Esophagus (tissue), 2 donors: ENCODE data around the gene CYP2C9. TPM values are rescaled to one million over a fixed set of nuclear protein-coding genes. Genes with fewer than 3 reads are reported as not detected.
"Not testable (repeated sequence)": the region's sequence is repeated elsewhere in the genome, so short reads cannot be mapped to it uniquely, and the experiment has no call there.

Experiments used
- H3K27ac ChIP-seq, 2 donors: one replicate each; pipeline ENCODE4 v1.5.1; 2013; ENCODE audit warnings: low read depth in 2 of 2, mild to moderate bottlenecking in 2 of 2, inconsistent platforms in 1 of 2, low read length in 1 of 2, moderate library complexity in 1 of 2
- H3K27me3 ChIP-seq, 2 donors: one replicate each; pipeline ENCODE4 v1.6.1; 2013; ENCODE audit warnings: low read length in 2 of 2, control low read depth in 1 of 2, mild to moderate bottlenecking in 1 of 2; ENCODE audit not compliant: insufficient read depth in 2 of 2, control insufficient read depth in 1 of 2
- H3K36me3 ChIP-seq, 2 donors: one replicate each; pipeline ENCODE4 v1.6.1; 2013; ENCODE audit warnings: low read length in 1 of 2; ENCODE audit not compliant: control insufficient read depth in 2 of 2, insufficient read depth in 2 of 2
- H3K4me1 ChIP-seq, 2 donors: one replicate each; pipeline ENCODE4 v1.6.1; 2013; ENCODE audit warnings: low read length in 1 of 2; ENCODE audit not compliant: control insufficient read depth in 2 of 2, insufficient read depth in 2 of 2
- H3K4me3 ChIP-seq, 2 donors: one replicate each; pipeline ENCODE4 v1.5.1; 2013; ENCODE audit warnings: low read length in 2 of 2, mild to moderate bottlenecking in 2 of 2, low read depth in 1 of 2, moderate library complexity in 1 of 2
- H3K9me3 ChIP-seq, 2 donors: one replicate each; pipeline ENCODE4 v1.6.1; 2013; ENCODE audit warnings: mild to moderate bottlenecking in 2 of 2, low read depth in 1 of 2, low read length in 1 of 2, moderate library complexity in 1 of 2; ENCODE audit not compliant: control insufficient read depth in 2 of 2, insufficient read depth in 1 of 2
- WGBS, 2 donors: extraction: QIAGEN DNeasy Blood & Tissue Kit; methylation state at CpG; one replicate each; pipeline ENCODE4 v1.1.7; 2013; 5-methylcytosine and 5-hydroxymethylcytosine counted together
- polyA plus RNA-seq, 2 donors: library from polyadenylated mRNA; stranded (reverse); fragments of 200-250 nt; gene quantifications; one replicate each; pipeline ENCODE4 v1.2.3, GENCODE V29; 2013
- donor health status: healthy with polysubstance abuse.
- donor health status: Bipolar disorder and iron deficiency.

CYP2C9 gene
- 1 to 10 TPM; 2.6 to 8.7 TPM for polyA plus RNA-seq

DNA sequence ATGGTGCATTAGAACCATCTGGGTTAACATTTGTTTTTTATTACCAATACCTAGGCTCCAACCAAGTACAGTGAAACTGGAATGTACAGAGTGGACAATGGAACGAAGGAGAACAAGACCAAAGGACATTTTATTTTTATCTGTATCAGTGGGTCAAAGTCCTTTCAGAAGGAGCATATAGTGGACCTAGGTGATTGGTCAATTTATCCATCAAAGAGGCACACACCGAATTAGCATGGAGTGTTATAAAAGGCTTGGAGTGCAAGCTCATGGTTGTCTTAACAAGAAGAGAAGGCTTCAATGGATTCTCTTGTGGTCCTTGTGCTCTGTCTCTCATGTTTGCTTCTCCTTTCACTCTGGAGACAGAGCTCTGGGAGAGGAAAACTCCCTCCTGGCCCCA is at the start of gene CYP2C9:
Gene CYP2C9, plus strand, starts transcription at position 276 of the 400 bp plus-strand sequence. Its CDS starts 25 bp downstream, at position 301.
- WGBS, 2 donors, result 56 to 73% methylated on average over 2 of the region's 2 CpGs
- Histone ChIP-seq H3K27ac (no peak within 1 kb of the TSS), H3K9me3 (no peaks in the 10 kb centered on the region), H3K27me3 (no peaks in the 10 kb centered on the region), H3K4me3 (no peak within 1 kb of the TSS), H3K36me3 (no peaks in the 10 kb centered on the region), H3K4me1 (no peaks in the 10 kb centered on the region)

DNA sequence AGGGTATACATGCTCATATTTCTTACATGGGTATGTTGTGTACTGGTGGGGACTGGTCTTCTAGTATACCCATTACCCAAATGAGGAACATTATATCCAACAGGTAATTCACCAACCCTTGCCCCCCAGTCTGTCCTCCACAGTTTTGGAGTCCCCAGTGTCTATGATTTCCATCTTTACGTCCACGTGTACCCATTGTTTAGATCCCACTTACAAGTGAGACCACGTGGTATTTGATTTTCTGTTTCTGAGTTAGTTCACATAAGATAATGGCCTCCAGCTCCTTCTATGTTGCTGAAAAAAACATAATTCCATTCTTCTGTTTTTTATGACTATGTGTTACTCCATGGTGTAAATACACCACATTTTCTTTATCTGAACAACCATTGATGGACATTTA is 49.3 kb upstream of the CYP2C9 start:
- no peak overlapping the region for H3K27ac ChIP-seq
- WGBS, 2 donors, result 71 to 74% methylated on average over 3 of the region's 3 CpGs
- H3K4me3 ChIP-seq, result no peak overlapping the region
- H3K36me3 ChIP-seq, result no peaks in the 10 kb centered on the region
- H3K9me3 ChIP-seq, result peaks cover 0 to 6% of the 10 kb centered on the region in 2 donors
- H3K27me3 ChIP-seq, result no peaks in the 10 kb centered on the region
- H3K4me1 ChIP-seq, result no peaks in the 10 kb centered on the region

DNA sequence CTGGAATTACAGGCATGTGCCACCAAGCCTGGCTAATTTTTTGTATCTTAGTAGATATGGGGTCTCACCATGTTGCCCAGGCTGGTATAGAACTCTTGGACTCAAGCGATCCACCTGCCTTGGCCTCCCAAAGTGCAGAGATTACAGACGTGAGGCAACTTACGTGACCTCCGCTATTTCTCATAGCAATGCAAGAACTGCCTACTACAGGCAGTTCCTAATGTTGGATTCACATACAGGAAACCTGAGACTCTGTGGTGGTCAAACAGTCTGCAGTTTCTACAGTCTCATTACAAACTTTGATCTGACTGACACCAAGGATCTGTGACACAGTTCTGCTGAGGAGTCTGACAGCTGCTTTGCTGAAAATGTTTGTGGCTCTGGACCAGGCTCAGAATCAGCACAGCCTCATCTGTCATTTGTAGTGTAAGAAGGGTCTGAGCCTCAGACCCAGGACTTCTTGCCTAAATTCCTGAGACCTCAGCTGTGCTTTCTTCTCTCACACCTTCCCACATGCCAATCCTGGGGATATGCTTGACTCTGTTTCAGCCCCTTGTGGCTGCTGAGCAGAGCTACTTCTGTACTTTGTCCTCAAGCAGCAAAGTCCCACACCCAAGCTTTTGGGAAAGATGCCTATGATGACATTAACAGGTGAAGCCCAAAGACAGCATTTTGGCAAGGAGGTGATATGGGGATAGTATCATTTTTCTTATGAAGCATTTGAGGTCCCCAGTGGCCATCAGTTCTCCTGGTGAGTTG is 48.0 kb upstream of the CYP2C9 start:
- Histone ChIP-seq H3K36me3 (no peaks in the 10 kb centered on the region), H3K4me1 (no peaks in the 10 kb centered on the region), H3K27me3 (no peaks in the 10 kb centered on the region), H3K4me3 (no peak overlapping the region), H3K27ac (no peak overlapping the region), H3K9me3 (peaks cover 0 to 6% of the 10 kb centered on the region in 2 donors)
- 83 to 95% methylated on average over 4 of the region's 4 CpGs for WGBS, 2 donors

DNA sequence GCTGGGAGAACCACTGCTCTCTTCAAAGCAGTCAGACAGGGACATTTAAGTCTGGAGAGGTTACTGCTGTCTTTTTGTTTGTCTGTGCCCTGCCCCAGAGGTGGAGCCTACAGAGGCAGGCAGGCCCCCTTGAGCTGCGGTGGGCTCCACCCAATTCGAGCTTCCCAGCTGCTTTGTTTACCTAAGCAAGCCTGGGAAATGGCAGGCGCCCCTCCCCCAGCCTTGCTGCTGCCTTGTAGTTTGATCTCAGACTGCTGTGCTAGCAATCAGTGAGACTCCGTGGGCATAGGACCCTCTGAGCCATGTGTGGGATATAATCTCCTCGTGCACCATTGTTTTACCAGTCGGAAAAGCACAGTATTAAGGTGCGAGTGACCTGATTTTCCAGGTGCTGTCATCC is 40.0 kb upstream of the CYP2C9 start:
- H3K27me3 ChIP-seq, H3K27ac ChIP-seq, H3K4me3 ChIP-seq, H3K4me1 ChIP-seq, H3K9me3 ChIP-seq, H3K36me3 ChIP-seq: not testable (repeated sequence)
- 65 to 70% methylated on average over 7 of the region's 7 CpGs for WGBS, 2 donors

DNA sequence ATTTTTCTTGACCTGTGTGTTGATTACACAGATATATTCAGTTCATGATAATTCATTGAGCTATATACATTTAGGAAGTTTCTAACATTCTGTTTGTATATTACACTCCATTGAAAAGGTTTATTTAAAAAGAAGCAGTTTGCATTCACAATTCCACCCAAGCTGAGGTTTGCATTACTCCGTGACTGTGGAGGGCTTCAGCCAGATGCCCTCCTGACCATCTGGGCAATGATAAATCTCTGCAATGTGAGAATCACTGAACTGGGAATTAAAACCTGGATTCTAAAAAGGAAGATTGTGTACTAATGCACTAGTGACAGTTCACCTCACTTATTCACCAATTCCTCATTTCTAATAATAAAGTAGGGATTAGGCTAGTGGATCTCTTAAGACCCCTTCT is 36.4 kb upstream of the CYP2C9 start:
- Histone ChIP-seq H3K4me1 (no peaks in the 10 kb centered on the region), H3K4me3 (no peak overlapping the region), H3K9me3 (no peaks in the 10 kb centered on the region), H3K27ac (no peak overlapping the region), H3K27me3 (no peaks in the 10 kb centered on the region), H3K36me3 (no peaks in the 10 kb centered on the region)
- whole genome bisulfite sequencing, 2 donors, result 69 to 72% methylated on average over 1 of the region's 1 CpG

DNA sequence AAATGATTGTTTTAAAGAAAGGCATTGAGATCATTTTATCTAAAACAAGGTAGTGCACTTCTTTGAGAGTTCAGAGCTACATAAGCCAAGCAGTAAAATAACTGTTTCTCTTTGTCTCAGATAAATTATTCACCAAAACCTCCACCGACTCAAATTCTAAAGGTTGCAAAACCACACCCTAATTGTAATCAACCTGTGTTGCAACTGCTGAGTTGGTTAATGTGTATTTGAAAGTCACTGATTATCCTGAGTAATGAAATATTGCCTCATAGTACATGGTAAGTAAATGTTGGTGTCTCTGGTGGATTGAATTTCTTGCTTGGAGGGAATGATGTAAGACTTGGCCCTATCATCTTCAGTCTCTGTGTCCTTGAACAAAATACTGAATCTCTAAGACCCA is 35.9 kb upstream of the CYP2C9 start:
- Histone ChIP-seq H3K27ac (no peak overlapping the region), H3K4me3 (no peak overlapping the region)
- 0% methylated on average over 1 of the region's 1 CpG for WGBS, 2 donors

DNA sequence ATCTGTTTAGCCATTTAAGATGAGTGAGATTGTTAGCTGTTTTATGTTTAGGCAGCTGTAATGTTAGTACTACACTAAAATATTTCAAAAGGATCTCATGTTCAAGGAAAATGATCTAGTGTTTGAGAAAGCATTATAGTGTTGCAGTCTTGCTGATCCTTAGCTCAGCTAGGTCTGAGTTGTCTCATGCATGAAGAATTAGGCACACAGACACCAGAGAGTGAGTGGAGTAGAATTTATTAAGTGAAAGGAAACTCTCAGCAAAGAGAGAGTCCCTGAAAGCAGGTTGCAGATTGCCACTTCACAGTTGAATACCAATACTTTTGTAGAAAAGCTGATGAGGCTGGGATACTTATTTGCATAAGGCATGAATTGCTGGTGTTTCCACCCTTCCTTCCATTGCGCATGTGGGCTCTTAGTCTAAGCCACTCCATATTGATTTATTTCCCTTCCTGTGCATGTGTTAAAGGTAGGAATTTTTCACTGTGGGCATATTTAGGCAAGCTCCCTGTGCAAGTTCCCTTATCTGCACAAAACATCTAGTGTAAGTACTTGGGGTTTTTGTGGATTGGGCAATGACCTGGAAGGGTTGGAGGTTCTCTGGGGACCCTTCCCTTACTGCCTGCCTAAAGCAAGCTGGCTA is 33.8 kb upstream of the CYP2C9 start:
- H3K9me3 ChIP-seq, H3K4me1 ChIP-seq, H3K36me3 ChIP-seq, H3K4me3 ChIP-seq, H3K27ac ChIP-seq, H3K27me3 ChIP-seq: not testable (repeated sequence)
- 52 to 57% methylated on average over 1 of the region's 1 CpG for WGBS, 2 donors

More for the DNA sequence above, 35.9 kb upstream of the CYP2C9 start:
- Histone ChIP-seq H3K4me1 (no peaks in the 10 kb centered on the region), H3K36me3 (no peaks in the 10 kb centered on the region), H3K9me3 (no peaks in the 10 kb centered on the region), H3K27me3 (no peaks in the 10 kb centered on the region)

DNA sequence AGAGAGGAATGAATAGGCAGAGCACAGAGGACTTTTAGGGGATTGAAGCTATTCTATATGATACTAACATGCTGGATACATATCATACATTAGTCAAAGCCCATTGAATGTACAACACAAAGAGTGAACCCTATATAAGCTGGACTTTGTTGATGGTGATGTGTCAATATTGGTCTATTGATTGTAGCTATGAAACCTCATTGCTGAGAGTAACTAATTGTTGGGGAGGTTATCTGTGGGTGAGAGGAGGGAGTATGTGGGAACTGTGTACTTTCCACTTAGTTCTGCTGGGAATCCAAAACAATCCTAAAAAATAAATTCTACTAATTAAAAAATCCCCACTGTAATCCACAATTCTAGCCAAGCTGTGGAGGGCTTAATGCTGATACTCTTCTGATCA is 22.0 kb upstream of the CYP2C9 start:
- Histone ChIP-seq H3K27me3 (no peaks in the 10 kb centered on the region), H3K9me3 (peaks cover 0 to 3% of the 10 kb centered on the region in 2 donors), H3K36me3 (no peaks in the 10 kb centered on the region), H3K4me1 (no peaks in the 10 kb centered on the region), H3K4me3 (no peak overlapping the region), H3K27ac (no peak overlapping the region)

DNA sequence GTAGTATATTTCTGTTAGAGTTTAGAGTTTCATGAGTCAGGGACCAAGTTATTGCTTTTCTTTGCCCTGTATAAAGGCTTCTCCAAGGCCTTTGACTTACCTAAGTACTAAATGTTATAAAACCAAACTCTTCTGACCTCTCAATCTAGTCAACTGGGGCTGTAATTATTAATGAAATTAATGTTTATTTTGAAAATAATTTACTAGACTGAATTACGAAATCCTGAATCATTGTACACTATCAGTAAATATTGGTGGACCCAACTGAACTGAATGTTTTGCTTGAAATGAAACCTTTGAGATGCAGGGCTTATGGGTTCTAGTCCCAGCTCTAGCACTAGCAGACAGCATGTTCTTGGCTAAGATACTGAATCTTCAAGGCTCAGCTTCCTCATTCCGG is 1.7 kb upstream of the CYP2C9 start:
- Histone ChIP-seq H3K27me3 (no peaks in the 10 kb centered on the region), H3K27ac (no peak overlapping the region), H3K4me1 (no peaks in the 10 kb centered on the region), H3K36me3 (no peaks in the 10 kb centered on the region), H3K4me3 (no peak overlapping the region), H3K9me3 (no peaks in the 10 kb centered on the region)
- 53 to 76% methylated on average over 2 of the region's 2 CpGs for WGBS, 2 donors
